HTERT RPE-1 (cell line): ENCODE data around the gene IGSF11.
"Not testable (repeated sequence)": the region's sequence is repeated elsewhere in the genome, so short reads cannot be mapped to it uniquely, and the experiment has no call there.

Experiments
- in situ Hi-C: fragments of 300-500 bp; cut with MboI; formaldehyde crosslinking; loops from 4 replicates; pipeline ENCODE4 v1.14.3; 2020; ENCODE audit warnings: low sequenced_read_pairs

Gene IGSF11

GRCh38 chr3:119034256-119035013 is at the start of gene IGSF11:
Gene IGSF11 (minus strand): TSS chr3:119034846. CDS start chr3:119034582, 264 bp downstream.
- in situ Hi-C loops: no loop called here

DNA sequence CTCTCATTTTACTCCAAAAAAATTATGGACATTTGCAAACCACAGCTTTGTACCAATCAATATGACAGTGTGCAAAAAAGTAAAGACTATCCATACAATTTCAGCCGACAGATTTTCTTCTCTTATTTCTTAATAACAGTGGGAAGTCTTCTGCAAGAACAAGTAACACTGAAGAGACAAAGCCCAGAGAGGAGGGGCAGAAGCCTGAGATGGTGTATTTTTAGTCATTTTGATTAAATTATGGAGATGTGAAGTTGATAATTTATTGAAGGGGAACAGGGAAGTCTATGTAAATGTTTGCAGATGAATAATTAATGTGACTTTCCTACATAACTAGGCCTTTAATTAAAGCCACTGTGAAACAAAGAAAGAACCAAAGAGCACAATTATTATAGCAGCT is 45.7 kb upstream of the IGSF11 start:
- in situ Hi-C loops: no loop called here

DNA sequence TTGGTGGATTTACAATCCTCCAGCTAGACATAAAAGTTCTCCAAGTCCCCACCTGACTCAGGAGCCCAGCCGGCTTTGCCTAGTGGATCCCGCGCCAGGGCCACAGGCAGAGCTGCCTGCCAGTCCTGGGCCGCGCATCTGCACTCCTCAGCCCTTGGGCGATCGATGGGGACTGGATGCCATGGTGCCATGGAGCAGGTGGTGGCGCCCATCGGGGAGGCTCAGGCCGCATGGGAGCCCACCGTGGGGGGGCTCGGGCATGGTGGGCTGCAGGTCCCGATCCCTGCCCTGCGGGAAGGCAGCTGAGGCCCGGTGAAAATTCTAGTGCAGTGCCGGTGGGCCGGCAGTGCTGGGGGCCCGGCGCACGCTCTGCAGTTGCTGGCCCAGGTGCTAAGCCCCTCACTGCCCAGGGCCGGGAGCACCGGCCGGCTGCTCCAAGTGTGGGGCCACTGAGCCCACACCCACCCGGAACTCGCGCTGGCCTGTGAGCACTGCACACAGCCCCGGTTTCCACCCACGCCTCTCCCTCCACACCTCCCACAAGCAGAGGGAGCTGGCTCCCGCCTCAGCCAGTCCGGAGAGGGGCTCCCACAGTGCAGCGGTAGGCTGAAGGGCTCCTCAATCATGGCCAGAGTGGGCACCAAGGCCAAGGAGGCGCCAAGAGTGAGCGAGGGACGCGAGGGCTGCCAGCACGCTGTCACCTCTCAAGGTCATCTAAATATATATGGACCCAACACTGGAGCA is 38.8 kb upstream of the IGSF11 start:
- in situ Hi-C loops: no loop called here

DNA sequence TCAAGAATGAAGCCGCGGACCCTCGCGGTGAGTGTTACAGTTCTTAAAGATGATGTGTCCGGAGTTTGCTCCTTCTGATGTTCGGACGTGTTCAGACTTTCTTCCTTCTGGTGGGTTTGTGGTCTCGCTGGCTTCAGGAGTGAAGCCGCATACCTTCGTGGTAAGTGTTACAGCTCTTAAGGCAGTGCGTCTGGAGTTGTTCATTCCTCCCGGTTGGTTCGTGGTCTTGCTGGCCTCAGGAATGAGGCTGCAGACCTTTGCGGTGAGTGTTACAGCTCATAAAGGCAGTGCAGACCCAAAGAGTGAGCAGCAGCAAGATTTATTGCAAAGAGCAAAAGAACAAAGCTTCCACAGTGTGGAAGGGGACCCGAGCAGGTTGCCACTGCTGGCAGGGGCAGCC is 37.8 kb upstream of the IGSF11 start:
- in situ Hi-C loops: not testable (repeated sequence)

DNA sequence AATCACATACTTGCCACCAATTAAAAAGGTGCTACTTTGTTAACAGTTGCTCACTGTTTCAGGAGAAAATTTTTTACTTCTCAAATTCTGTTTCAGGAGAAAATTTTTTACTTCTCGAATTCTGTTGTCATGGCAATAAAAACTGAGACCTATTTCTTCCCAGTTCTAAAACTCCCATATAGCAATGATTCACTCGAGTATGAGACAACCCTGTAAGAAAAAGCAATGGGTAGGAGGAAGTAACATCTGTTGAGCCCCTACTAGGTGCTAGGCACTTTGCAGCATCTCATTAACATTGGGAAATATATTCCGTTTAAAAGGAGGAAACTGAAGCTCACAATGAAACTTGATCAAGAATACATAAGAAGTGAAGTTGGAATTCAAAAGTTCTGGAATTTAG is 35.1 kb upstream of the IGSF11 start:
- in situ Hi-C loops: no loop called here

GRCh38 chr3:119063471-119063870 is 28.8 kb upstream of the IGSF11 start:
- in situ Hi-C loops: no loop called here

DNA sequence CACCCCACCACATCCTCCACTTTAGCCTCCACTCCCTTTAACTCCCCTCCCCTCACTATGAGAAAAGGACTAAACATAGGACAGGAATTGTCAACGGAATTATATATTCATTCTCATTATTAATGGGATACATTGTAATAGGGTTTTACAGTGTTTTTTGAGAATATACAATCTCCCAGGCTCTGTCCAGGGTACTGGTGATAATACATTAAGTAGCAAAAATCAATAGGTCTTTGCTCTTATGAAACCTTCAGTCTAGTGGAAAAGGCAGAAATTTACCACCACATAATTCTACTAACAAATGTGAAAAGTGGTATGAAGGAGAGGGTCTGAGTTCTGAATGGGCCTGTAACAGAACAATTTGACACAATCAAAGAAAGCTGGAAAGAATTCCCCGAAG is 28.2 kb upstream of the IGSF11 start:
- in situ Hi-C loops: no loop called here

GRCh38 chr3:119044593-119044992 is 9.9 kb upstream of the IGSF11 start:
- in situ Hi-C loops: no loop called here

DNA sequence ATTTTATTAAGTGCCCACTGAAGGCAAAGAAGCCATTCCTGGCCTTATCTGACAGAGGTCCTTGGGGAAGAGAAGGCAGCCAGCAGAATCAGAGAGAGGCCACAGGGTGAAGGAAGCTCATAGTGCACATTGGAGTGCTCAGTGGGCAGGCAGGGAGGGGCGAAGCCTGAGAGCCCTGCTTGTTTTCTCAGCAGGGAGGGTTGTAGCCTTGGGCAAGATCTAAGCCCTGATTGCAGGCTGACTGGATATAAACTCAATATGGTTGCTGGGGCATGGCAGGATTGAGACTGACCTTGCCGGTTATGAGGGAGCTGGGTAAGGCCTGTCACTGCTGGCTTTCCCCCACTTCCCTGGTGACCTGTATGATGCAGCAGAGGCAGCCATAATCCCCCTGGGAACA is 7.5 kb upstream of the IGSF11 start:
- in situ Hi-C loops: no loop called here

DNA sequence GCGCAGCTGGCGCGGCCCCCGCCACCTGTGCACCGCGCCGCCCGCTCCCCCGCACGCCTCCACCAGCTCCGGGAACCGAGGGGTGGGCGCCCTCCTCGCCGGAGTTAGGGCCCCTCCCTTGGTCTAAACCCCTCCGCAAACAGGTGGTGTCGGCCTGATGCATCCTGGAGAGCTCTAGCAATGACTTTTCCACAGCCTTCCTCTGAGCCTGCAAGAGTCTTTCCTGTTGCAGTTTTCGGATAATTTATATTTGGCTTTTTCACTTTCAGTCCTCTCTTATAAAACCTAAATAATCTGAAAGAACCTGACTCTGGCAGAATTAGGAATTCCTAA is 334 bp upstream of the IGSF11 start:
- in situ Hi-C loops: no loop called here

GRCh38 chr3:119033393-119034255 is 1.0 kb downstream of the IGSF11 start:
- in situ Hi-C loops: no loop called here

DNA sequence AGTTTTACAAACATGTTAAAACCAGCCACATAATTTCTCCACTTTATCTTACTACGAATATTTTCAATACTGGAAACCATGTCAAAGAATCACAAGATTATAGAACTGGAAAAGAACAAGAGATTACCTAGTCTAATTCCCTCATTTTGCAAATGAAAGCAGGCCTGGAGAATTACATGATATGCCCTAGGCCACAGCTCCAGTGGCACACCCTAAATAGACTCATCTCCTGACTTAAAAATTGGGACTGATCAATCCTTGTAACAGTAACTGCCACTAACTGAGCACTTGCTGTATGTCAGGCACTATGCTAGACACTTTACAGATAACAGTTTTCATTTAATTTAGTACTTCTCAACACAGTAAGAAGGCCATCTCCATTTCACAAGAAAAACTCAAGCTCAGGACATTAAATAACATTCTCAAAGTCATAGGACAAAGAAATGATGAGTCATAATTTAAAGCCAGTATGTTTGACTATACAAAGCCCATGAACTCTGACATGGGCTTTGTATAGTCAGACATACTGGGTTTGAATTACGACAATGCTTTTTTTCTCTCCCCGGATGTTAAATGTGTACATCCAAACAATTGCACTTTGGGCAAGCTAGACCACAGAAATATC is 9.4 kb downstream of the IGSF11 start:
- in situ Hi-C loops: no loop called here

GRCh38 chr3:119019767-119020518 is 14.7 kb downstream of the IGSF11 start:
- in situ Hi-C loops: no loop called here

GRCh38 chr3:119018690-119019463 is 15.8 kb downstream of the IGSF11 start:
- in situ Hi-C loops: no loop called here

DNA sequence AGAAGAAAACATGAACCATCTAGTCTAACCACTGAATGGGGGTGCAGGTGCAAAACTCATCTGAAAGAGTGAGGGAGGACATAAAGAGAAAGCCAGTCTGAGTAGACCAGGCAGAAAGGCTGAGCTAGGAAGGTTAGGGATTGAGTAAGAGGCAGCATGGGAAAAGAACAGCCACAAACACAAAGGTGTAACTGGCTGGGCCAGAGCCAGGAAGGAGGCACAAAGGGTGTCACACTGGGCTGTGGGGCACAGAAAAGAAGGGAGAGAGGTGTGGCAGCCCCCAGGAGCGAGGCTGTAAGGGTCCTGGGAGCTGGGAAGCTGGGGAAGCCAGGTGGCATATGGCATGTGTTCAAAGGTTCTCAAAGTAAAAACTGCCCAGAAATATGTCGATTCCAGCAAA is 18.7 kb downstream of the IGSF11 start:
- in situ Hi-C loops: no loop called here

GRCh38 chr3:119013951-119014350 is 20.7 kb downstream of the IGSF11 start:
- in situ Hi-C loops: no loop called here

- in situ Hi-C loops: no loop called here
Observed at GRCh38 chr3:119011528-119011927, 23.1 kb downstream of the IGSF11 start.

DNA sequence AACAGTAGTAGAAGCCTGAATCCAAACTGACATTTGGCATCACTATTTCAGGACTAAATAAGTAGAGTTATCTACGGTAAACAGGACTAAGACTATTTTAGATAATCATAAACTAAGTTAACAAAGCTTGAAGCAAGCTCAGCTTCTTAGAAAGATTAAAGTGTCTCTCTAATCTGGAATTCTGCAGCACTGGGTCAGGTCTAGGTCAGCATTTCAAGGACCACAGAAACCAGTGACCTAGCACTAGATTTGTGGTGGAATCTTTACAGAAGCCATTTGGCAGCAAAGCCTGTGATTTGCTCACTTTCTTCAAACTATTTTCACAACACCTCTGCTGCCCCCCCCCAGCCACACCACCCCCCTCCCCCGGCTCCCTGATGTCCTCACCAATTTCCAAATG is 37.5 kb downstream of the IGSF11 start:
- in situ Hi-C loops: no loop called here

DNA sequence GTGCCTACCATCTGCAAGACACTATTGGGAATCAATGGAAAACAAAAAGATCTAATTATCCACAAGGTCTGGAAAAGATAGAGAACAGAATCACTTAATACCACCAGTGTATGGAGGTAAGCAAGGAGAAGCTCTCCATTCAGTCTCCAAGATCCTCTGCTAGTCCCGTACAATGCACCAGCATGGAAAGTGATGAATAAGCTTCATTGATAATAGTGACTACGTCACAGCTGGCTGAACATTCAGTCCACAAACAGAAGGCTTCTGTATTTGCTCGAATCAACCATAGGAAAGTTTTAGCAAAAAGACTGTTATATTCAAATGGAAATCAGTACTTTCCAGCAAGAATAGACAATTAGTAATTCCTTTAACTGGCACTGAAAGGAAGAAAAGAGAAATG is 42.9 kb downstream of the IGSF11 start:
- in situ Hi-C loops: no loop called here
